HG03565 (cell line): ENCODE measurements around the gene RASGRP1.

Experiments used
- ATAC-seq: cut with Tn5 transposase; IDR thresholded peaks from one replicate; pipeline ENCODE4 v1.9.1; 2021; ENCODE audit warnings: mild to moderate bottlenecking, moderate library complexity; ENCODE audit not compliant: unreplicated experiment

Gene RASGRP1

GRCh38 chr15:38463893-38464292 is 100.7 kb downstream of the RASGRP1 start:
- no peak for ATAC-seq

GRCh38 chr15:38461066-38461833 is 103.4 kb downstream of the RASGRP1 start:
- peak; percentile 81 for ATAC-seq

GRCh38 chr15:38460543-38460942 is 104.1 kb downstream of the RASGRP1 start:
- ATAC-seq = no peak

GRCh38 chr15:38459480-38459879 is 105.1 kb downstream of the RASGRP1 start:
- ATAC-seq = no peak

- ATAC-seq = no peak
Measured at GRCh38 chr15:38458646-38459045, 106.0 kb downstream of the RASGRP1 start.

- no peak for ATAC-seq
Measured at GRCh38 chr15:38455092-38455491, 109.5 kb downstream of the RASGRP1 start.

GRCh38 chr15:38454696-38455090 is 109.9 kb downstream of the RASGRP1 start:
- ATAC-seq = peak; percentile 7

- ATAC-seq = peak; percentile 83
Measured at GRCh38 chr15:38453971-38454695, 110.5 kb downstream of the RASGRP1 start, which contains the start of gene FAM98B. Gene FAM98B (plus strand): TSS chr15:38454127. CDS start chr15:38454162, 35 bp downstream.

GRCh38 chr15:38441130-38441519 is 123.5 kb downstream of the RASGRP1 start:
- ATAC-seq = no peak

- ATAC-seq = peak; percentile 67
Measured at GRCh38 chr15:38440353-38441129, 124.1 kb downstream of the RASGRP1 start.
